Fibroblast of lung (primary cell): ENCODE results near the gene TTC33. TPM values are rescaled to one million over a fixed set of nuclear protein-coding genes. Genes with fewer than 3 reads are reported as not detected.

Experiments used
- DNase-seq, 2 donors: peaks; one replicate each; pipeline versions ENCODE4 v3.0.0 to v3.0.0-alpha.2; 2010; ENCODE audit warnings: low read depth in 2 of 2
- H2AFZ ChIP-seq: 2 replicates; pipeline ENCODE4 v1.5.1; 2012; ENCODE audit warnings: low read length, control low read depth, inconsistent platforms
- H3K27ac ChIP-seq: 2 replicates; pipeline ENCODE4 v1.5.1; 2011; ENCODE audit warnings: low read length, control low read depth; ENCODE audit not compliant: insufficient read depth
- H3K27me3 ChIP-seq: 2 replicates; pipeline ENCODE4 v1.5.1; 2011; ENCODE audit warnings: mild to moderate bottlenecking, low read length; ENCODE audit not compliant: control insufficient read depth, insufficient read depth
- H3K36me3 ChIP-seq: 2 replicates; pipeline ENCODE4 v1.5.1; 2011; ENCODE audit warnings: low read length; ENCODE audit not compliant: control insufficient read depth, insufficient read depth
- H3K4me1 ChIP-seq: 2 replicates; pipeline ENCODE4 v1.5.1; 2011; ENCODE audit warnings: low read length; ENCODE audit not compliant: control insufficient read depth, insufficient read depth; ENCODE audit errors: extremely low read depth
- H3K4me2 ChIP-seq: 2 replicates; pipeline ENCODE4 v1.5.1; 2011; ENCODE audit warnings: low read length, control low read depth; ENCODE audit not compliant: insufficient read depth; ENCODE audit errors: extremely low read depth
- H3K4me3 ChIP-seq, 4 experiments: fragments of 200-600 bp in 1 of 4; sonication (generic) in 1 of 4; replicated peaks in 1 of 4; 2 replicates each; pipeline ENCODE4 v1.5.1; 2011 to 2016; ENCODE audit warnings: low read length in 4 of 4, low read depth in 3 of 4, mild to moderate bottlenecking in 3 of 4, control low read depth in 2 of 4, inconsistent platforms in 1 of 4, mixed read lengths in 1 of 4; ENCODE audit not compliant: insufficient read depth in 1 of 4; ENCODE audit errors: control extremely low read depth in 1 of 4
- H3K79me2 ChIP-seq: 2 replicates; pipeline ENCODE4 v1.5.1; 2012; ENCODE audit warnings: mild to moderate bottlenecking, low read length, inconsistent platforms; ENCODE audit not compliant: control insufficient read depth, insufficient read depth
- H3K9ac ChIP-seq: 2 replicates; pipeline ENCODE4 v1.5.1; 2011; ENCODE audit warnings: mild to moderate bottlenecking, low read length, control low read depth; ENCODE audit not compliant: insufficient read depth
- H3K9me3 ChIP-seq: 2 replicates; pipeline ENCODE4 v1.5.1; 2012; ENCODE audit warnings: low read depth, low read length; ENCODE audit not compliant: control insufficient read depth, insufficient read depth
- H4K20me1 ChIP-seq: 2 replicates; pipeline ENCODE4 v1.5.1; 2011; ENCODE audit warnings: low read length; ENCODE audit not compliant: control insufficient read depth, insufficient read depth; ENCODE audit errors: extremely low read depth
- EZH2 ChIP-seq: IDR thresholded peaks from 2 replicates; pipeline ENCODE4 v1.5.1; 2012; ENCODE audit warnings: low read length, control low read depth, mild to moderate bottlenecking; ENCODE audit errors: missing control alignments
- polyA plus RNA-seq, 2 donors: library from polyadenylated mRNA; depleted of rRNA in 1 of 2; stranded (reverse) in 1 of 2; unstranded in 1 of 2; fragments of >200 nt; gene quantifications; 2 replicates each; pipeline ENCODE4 v1.2.1, GENCODE V29; 2011 to 2012; ENCODE audit warnings: missing spikeins in 1 of 2
- total RNA-seq: library from RNA; depleted of rRNA; stranded (reverse); fragments of >200 nt; gene quantifications from 2 replicates; pipeline ENCODE4 v1.2.1, GENCODE V29; 2014
- TF ChIP-seq, protein P1 (sequence below), 2 donors: IDR thresholded peaks in 1 of 2; conservative IDR thresholded peaks in 1 of 2; 1 replicate in 1 of 2; 2 replicates in 1 of 2; pipeline ENCODE4 v1.5.1; 2011 to 2012; ENCODE audit warnings: low read length in 2 of 2, control low read depth in 1 of 2, inconsistent platforms in 1 of 2, low read depth in 1 of 2, mild to moderate bottlenecking in 1 of 2

TTC33 gene
- total and polyA plus RNA-seq, 2 donors (not counting 1 experiment from before 2014, with no cell fraction given): 8.7 to 16.3 TPM

DNA sequence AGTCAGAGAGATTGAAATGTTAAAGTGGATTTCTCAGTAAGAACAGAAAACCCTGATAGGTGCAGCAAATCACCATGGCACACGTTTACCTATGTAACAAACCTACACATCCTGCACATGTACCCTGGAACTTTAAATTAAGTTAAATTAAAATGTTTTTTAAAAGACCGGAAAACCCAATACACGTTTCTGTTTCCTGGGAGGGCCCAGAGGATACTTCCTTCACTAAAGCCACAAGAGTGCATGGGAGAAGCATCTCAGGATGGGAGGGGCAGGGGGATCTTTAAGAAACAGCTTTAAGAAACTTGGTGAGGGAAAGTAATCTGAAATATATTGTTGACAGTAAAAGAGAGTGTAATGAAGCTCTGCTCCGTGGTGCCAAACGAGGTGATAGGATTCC is 240.8 kb downstream of the TTC33 start:
- Histone ChIP-seq H3K79me2 (no peaks in the 10 kb centered on the region), H3K9ac (no peak overlapping the region), H3K36me3 (no peaks in the 10 kb centered on the region), H3K27ac (no peak overlapping the region), H3K4me1 (no peaks in the 10 kb centered on the region), H3K27me3 (no peaks in the 10 kb centered on the region), H3K4me3 (no peak overlapping the region), H3K9me3 (no peaks in the 10 kb centered on the region), H3K4me2 (no peak overlapping the region), H4K20me1 (no peaks in the 10 kb centered on the region), H2AFZ (no peak overlapping the region)
- TF ChIP-seq, protein P1, sequence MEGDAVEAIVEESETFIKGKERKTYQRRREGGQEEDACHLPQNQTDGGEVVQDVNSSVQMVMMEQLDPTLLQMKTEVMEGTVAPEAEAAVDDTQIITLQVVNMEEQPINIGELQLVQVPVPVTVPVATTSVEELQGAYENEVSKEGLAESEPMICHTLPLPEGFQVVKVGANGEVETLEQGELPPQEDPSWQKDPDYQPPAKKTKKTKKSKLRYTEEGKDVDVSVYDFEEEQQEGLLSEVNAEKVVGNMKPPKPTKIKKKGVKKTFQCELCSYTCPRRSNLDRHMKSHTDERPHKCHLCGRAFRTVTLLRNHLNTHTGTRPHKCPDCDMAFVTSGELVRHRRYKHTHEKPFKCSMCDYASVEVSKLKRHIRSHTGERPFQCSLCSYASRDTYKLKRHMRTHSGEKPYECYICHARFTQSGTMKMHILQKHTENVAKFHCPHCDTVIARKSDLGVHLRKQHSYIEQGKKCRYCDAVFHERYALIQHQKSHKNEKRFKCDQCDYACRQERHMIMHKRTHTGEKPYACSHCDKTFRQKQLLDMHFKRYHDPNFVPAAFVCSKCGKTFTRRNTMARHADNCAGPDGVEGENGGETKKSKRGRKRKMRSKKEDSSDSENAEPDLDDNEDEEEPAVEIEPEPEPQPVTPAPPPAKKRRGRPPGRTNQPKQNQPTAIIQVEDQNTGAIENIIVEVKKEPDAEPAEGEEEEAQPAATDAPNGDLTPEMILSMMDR (conservative IDR thresholded peaks at IDR 0.05 in 1 of 2, IDR thresholded peaks at IDR 0.05 in 1 of 2; ENCODE audit: low read depth in 1 of 2, low read length in 2 of 2): no peak
- TF ChIP-seq EZH2: no peak
- DNase-seq: no peak

DNA sequence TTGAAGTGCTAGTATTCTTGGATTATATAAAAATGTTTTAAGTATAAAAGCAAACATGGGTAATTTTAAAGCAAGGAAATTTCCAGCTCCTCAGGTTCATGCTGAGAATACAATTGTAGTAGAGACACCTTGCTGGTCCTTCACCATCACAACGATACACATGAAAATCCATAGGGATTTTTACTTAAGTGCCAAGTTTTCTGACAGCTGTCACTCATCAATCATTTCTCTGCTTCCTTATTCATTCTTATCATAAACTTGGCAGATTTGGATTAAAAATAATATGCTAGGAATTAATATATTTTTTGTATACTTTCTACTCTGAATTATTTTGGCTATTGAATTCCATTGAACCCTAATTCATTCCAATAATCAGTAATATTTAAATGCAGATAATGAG is 244.0 kb downstream of the TTC33 start:
- no peaks in the 10 kb centered on the region for H3K4me1 ChIP-seq
- H3K27ac ChIP-seq: no peak overlapping the region
- H3K4me3 ChIP-seq: no peak overlapping the region
- no peaks in the 10 kb centered on the region for H3K27me3 ChIP-seq
- no peak overlapping the region for H3K9ac ChIP-seq
- DNase-seq: no peak
- H2AFZ ChIP-seq: no peak overlapping the region
- H3K79me2 ChIP-seq: no peaks in the 10 kb centered on the region
- no peak for TF ChIP-seq EZH2
- TF ChIP-seq, protein P1 (conservative IDR thresholded peaks at IDR 0.05 in 1 of 2, IDR thresholded peaks at IDR 0.05 in 1 of 2; ENCODE audit: low read depth in 1 of 2, low read length in 2 of 2): no peak
- no peak overlapping the region for H3K4me2 ChIP-seq
- no peaks in the 10 kb centered on the region for H3K36me3 ChIP-seq
- no peaks in the 10 kb centered on the region for H3K9me3 ChIP-seq
- no peaks in the 10 kb centered on the region for H4K20me1 ChIP-seq

DNA sequence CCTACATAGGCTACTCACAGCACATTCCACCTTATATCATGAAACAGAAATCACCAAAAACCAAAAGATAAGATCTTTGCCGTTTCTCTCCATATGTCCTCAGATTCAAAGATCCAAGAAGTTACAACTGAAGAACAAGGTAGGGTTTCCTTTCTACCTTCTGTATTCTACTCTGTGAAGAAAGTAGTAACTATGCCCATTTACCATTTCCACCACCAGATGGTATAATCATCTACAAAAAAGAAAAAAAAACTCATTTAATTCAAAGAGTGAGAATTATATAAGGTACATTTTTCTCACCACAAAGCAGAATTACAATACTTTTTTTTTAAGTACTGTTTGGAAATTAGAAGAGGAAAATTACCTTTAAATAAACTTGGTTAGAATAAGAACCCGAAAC is 248.7 kb downstream of the TTC33 start:
- peak in 1 of 2 donors; percentile 23 for DNase-seq
- TF ChIP-seq, protein P1 (conservative IDR thresholded peaks at IDR 0.05 in 1 of 2, IDR thresholded peaks at IDR 0.05 in 1 of 2; ENCODE audit: low read depth in 1 of 2, low read length in 2 of 2): peak in 1 of 2 donors; percentile 27
- no peak for TF ChIP-seq EZH2
- H4K20me1 ChIP-seq: no peaks in the 10 kb centered on the region
- no peak overlapping the region for H3K4me3 ChIP-seq
- H3K36me3 ChIP-seq: no peaks in the 10 kb centered on the region
- H3K27me3 ChIP-seq: no peaks in the 10 kb centered on the region
- no peaks in the 10 kb centered on the region for H3K9me3 ChIP-seq
- H3K79me2 ChIP-seq: no peaks in the 10 kb centered on the region
- H3K4me2 ChIP-seq: no peak overlapping the region
- no peak overlapping the region for H3K27ac ChIP-seq
- no peak overlapping the region for H2AFZ ChIP-seq
- no peaks in the 10 kb centered on the region for H3K4me1 ChIP-seq
- no peak overlapping the region for H3K9ac ChIP-seq
